ENCODE measurements around the gene DDX31. TPM values are rescaled to one million over a fixed set of nuclear protein-coding genes. Genes with fewer than 3 reads are reported as not detected.
"Not testable (repeated sequence)": the region's sequence is repeated elsewhere in the genome, so short reads cannot be mapped to it uniquely, and the experiment has no call there.

DDX31 gene
- total RNA-seq, result 15.1 and 23.6 TPM in 2 replicates

- Histone ChIP-seq H3K4me3 (ENCODE audit: low read depth, low read length) (peak within 1 kb of the TSS; percentile 98), H3K27me3 (ENCODE audit: control insufficient read depth, insufficient read depth, low read length) (no peaks in the 10 kb centered on the region), H3K36me3 (ENCODE audit: control insufficient read depth, insufficient read depth, low read length) (no peaks in the 10 kb centered on the region)
- no peak for TF ChIP-seq CTCF (IDR thresholded peaks at IDR 0.05; ENCODE audit: insufficient read depth, low read length, poor library complexity, severe bottlenecking)
- DNase-seq (ENCODE audit: low read depth), result no peak
These were observed at the start of gene DDX31 for GRCh38 chr9:132669698-132670456. TSS of gene DDX31 (minus strand) at chr9:132669983. CDS start at chr9:132669934, 49 bp downstream.

- not testable (repeated sequence) for H3K27me3 ChIP-seq (ENCODE audit: control insufficient read depth, insufficient read depth, low read length); H3K36me3 ChIP-seq (ENCODE audit: control insufficient read depth, insufficient read depth, low read length); H3K4me3 ChIP-seq (ENCODE audit: low read depth, low read length); DNase-seq (ENCODE audit: low read depth)
These were observed 48.7 kb upstream of the DDX31 start for GRCh38 chr9:132718381-132718928.

- TF ChIP-seq CTCF (IDR thresholded peaks at IDR 0.05; ENCODE audit: insufficient read depth, low read length, poor library complexity, severe bottlenecking), result no peak
- H3K4me3 ChIP-seq (ENCODE audit: low read depth, low read length), result no peak overlapping the region
- H3K36me3 ChIP-seq (ENCODE audit: control insufficient read depth, insufficient read depth, low read length), result no peaks in the 10 kb centered on the region
- DNase-seq (ENCODE audit: low read depth), result no peak
- peaks cover 5% of the 10 kb centered on the region for H3K27me3 ChIP-seq (ENCODE audit: control insufficient read depth, insufficient read depth, low read length)
These were observed 47.7 kb upstream of the DDX31 start for GRCh38 chr9:132717326-132717945.

GRCh38 chr9:132716007-132716406 is 46.2 kb upstream of the DDX31 start:
- TF ChIP-seq CTCF (IDR thresholded peaks at IDR 0.05; ENCODE audit: insufficient read depth, low read length, poor library complexity, severe bottlenecking), result no peak
- Histone ChIP-seq H3K4me3 (ENCODE audit: low read depth, low read length) (no peak overlapping the region), H3K27me3 (ENCODE audit: control insufficient read depth, insufficient read depth, low read length) (peaks cover 5% of the 10 kb centered on the region), H3K36me3 (ENCODE audit: control insufficient read depth, insufficient read depth, low read length) (no peaks in the 10 kb centered on the region)
- DNase-seq (ENCODE audit: low read depth), result no peak

GRCh38 chr9:132712753-132713152 is 43.0 kb upstream of the DDX31 start:
- no peak for DNase-seq (ENCODE audit: low read depth)
- no peaks in the 10 kb centered on the region for H3K36me3 ChIP-seq (ENCODE audit: control insufficient read depth, insufficient read depth, low read length)
- no peak overlapping the region for H3K4me3 ChIP-seq (ENCODE audit: low read depth, low read length)
- no peak for TF ChIP-seq CTCF (IDR thresholded peaks at IDR 0.05; ENCODE audit: insufficient read depth, low read length, poor library complexity, severe bottlenecking)
- peaks cover 4% of the 10 kb centered on the region for H3K27me3 ChIP-seq (ENCODE audit: control insufficient read depth, insufficient read depth, low read length)

GRCh38 chr9:132711846-132712245 is 42.1 kb upstream of the DDX31 start:
- TF ChIP-seq CTCF (IDR thresholded peaks at IDR 0.05; ENCODE audit: insufficient read depth, low read length, poor library complexity, severe bottlenecking), result no peak
- Histone ChIP-seq H3K36me3 (ENCODE audit: control insufficient read depth, insufficient read depth, low read length) (no peaks in the 10 kb centered on the region), H3K27me3 (ENCODE audit: control insufficient read depth, insufficient read depth, low read length) (no peaks in the 10 kb centered on the region), H3K4me3 (ENCODE audit: low read depth, low read length) (no peak overlapping the region)
- no peak for DNase-seq (ENCODE audit: low read depth)

- not testable (repeated sequence) for H3K4me3 ChIP-seq (ENCODE audit: low read depth, low read length); DNase-seq (ENCODE audit: low read depth); H3K36me3 ChIP-seq (ENCODE audit: control insufficient read depth, insufficient read depth, low read length)
These were observed 41.4 kb upstream of the DDX31 start for GRCh38 chr9:132711152-132711551.

More at GRCh38 chr9:132711152-132711551, 41.4 kb upstream of the DDX31 start:
- not testable (repeated sequence) for H3K27me3 ChIP-seq (ENCODE audit: control insufficient read depth, insufficient read depth, low read length)

Data from kidney epithelial cell (primary cell).